NCI-H526 treated with DMSO at 0.1 percent for 48 hours (cell line): Measurements from ENCODE around the gene SERPINA1.
"Not testable (repeated sequence)": the region's sequence is repeated elsewhere in the genome, so short reads cannot be mapped to it uniquely, and the experiment has no call there.

Experiments used
- DNase-seq: peaks from one replicate; lab custom pipeline; 2025; lab: John Stamatoyannopoulos, UW

SERPINA1 gene

DNA sequence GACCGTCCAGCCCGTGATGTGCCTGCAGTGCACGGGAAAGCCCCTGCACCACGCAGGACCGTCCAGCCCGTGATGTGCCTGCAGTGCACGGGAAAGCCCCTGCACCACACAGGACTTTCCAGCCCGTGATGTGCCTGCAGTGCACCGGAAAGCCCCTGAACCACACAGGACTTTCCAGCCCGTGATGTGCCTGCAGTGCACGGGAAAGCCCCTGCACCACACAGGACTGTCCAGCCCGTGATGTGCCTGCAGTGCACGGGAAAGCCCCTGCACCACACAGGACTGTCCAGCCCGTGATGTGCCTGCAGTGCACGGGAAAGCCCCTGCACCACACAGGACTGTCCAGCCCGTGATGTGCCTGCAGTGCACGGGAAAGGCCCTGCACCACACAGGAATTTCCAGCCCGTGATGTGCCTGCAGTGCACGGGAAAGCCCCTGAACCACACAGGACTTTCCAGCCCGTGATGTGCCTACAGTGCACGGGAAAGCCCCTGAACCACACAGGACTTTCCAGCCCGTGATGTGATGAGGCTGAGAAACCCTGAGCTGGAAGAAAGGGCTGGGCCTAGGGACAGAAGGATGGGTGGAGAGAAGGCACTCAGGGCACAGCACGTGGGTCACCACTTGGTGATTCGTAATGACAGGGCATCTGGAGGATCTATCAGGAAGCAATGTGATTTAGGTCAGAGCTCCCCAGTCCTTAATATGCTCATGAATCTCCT is 42.2 kb downstream of the SERPINA1 start:
- DNase-seq: not testable (repeated sequence)

DNA sequence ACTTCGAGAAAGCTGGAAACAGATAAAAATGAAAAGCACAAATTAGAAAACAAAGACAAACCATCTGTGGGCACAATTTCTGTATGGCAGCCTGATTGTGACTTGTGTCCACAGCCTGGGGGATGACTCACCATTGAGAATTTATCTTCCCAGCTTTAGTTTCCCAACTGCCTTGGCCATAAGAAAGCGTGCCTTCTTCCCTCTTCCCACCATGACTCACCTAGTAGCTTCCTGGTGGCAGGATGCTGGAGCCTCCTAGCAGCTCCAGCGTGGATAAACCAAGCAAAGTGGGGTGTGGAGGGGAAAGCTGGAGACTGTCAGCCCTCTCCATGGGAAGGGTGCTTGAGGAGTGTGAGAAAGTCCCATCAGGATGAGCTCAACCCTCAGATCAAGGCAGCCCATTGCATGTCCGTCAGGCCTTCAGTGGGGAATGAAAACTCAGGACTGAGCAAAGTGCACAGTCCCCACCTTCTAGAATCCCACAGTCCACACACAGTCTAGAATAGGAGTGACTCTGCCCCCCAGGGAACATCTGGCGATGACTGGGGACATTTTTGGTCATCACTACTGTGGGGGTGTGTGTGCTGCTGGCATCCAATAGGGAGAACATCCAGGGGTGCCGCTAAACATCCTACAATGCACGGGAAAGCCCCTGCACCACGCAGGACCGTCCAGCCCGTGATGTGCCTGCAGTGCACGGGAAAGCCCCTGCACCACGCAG is 42.9 kb downstream of the SERPINA1 start:
- DNase-seq: no peak

DNA sequence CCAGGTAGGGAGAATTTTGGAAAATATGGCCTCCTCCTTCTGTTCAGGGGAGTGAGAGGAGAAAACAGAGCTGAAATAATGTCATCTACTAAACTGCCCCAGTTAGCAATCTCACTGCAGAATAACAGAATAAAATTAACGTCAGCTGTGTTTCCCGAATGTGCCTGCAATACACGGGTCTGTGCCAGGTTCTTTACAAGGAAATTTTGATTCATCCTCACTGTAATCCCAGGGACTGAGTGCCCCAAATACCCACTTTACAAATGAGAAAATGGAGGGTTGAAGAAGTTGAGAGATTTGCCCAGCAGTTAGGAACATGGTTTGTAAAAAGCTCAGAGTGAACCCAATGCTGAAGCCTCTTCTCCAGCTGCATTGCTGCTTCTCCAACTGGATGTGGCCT is 44.0 kb downstream of the SERPINA1 start:
- no peak for DNase-seq

- no peak for DNase-seq
These were observed 45.0 kb downstream of the SERPINA1 start for GRCh38 chr14:94343238-94344005.

DNA sequence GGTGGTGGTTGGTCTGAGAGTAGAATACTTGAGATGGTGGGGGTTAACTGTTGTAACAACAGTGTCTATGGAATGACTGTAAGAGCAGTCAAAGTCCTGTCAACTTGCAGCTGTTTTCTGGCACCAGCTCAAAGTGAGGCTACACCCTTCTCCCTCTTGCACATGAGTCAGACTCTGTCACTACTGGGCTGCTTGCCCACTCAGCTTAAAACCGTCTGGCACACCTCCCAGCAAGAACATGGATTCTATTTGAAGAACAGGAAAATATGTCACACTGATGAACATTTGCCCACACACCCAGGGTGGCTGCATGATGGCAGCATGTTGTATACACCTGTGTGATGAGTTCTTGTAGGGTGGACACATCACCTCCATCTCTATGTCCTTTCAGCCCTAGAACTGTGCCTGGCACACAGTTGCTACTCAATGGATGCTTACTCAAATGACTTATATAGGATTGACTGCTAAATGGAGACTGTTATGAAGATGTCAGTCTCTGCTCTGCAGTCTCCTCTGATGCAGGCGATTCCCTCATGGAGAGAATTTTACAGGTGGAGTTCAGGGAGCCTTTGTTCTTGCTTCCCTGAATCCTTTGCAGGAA is 46.0 kb downstream of the SERPINA1 start:
- DNase-seq: no peak

DNA sequence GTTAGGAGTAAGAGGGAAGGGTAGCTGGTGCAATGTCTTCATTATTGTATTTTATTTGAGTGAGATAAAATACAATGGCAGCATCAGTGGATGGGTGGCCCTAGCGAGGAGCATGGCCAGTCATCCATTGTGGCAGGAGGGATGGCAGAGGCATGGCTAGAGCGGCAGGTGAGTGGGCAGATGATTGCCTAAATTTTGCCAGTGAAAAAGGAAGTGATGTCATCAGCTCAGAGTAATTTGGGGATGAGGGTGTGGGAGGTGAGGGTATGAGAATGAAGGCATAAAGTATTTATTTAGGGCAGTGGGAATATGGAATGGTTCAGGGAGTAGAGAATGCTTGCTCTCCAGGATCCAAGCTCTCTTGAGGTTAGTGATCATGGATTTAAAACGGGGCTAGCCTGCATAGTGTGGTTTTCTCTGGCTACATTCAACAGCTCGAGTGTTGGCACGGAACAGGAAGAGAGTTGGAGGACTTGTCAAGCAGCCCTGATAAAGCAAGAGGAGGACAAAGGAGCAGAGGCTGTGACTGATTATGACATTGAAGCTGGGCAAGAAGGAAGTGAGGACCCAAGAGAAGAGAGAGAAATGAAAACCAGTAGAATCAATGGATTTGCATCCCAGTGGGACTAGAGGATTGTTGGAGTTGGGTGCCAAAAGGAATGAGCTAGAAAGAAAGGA is 46.6 kb downstream of the SERPINA1 start:
- no peak for DNase-seq

- no peak for DNase-seq
These were observed 47.9 kb downstream of the SERPINA1 start for GRCh38 chr14:94340533-94340932.

DNA sequence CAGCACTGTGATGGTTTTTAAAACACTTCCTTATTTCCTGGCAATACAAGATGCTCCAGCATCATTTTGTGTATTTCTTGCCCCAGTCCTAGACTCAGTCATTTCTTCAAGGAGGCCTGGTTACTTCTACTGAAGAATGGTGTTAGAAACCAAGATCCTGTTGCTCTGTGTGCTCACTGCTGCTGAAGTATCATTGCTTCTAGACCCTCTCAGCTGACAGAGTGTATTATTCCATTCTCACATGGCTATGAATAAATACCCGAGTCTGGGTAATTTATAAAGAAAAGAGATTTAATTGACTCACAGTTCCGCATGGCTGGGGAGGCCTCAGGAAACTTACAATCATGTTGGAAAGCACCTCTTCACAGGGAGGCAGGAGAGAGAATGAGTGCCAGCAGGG is 50.4 kb downstream of the SERPINA1 start:
- no peak for DNase-seq

DNA sequence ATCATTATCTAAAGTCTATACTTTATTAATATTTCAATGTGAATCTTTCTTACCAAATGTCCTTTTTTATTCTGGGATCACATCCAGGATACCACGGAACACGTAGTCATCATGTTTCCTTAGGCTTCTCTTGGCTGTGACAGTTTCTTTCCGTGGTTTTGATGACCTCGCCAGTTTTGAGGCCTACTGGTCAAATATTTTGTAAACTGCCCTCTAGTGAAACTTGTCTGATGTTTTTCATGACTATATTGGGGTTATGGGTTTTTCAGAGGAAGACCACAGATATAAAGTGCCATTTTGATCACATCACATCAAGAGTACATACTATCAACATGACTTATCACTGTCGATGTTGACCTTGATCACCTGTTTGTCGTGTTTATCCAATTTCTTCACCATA is 51.1 kb downstream of the SERPINA1 start:
- no peak for DNase-seq

GRCh38 chr14:94334872-94335271 is 53.5 kb downstream of the SERPINA1 start:
- DNase-seq: no peak

DNA sequence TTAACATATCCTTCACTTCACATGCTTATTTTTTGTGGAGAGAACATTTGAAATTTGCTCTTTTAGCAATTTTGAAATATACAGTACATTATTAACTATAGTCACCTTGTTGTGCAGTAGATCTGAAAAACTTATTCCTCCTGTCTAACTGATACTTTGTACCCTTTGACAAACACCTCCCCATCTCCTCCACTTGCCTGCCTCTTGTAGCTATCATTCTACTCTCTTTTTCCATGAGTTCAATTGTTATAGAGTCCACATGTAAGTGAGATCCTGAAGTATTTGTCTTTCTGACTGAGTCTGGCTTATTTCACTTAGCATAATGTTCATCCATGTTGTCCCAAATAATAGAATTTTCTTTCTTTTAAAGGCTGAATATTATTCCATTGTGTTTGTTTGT is 55.8 kb downstream of the SERPINA1 start:
- no peak for DNase-seq

GRCh38 chr14:94332063-94332583 is 56.3 kb downstream of the SERPINA1 start:
- no peak for DNase-seq

GRCh38 chr14:94331462-94331861 is 56.9 kb downstream of the SERPINA1 start:
- DNase-seq: no peak

GRCh38 chr14:94330857-94331256 is 57.5 kb downstream of the SERPINA1 start:
- no peak for DNase-seq

DNA sequence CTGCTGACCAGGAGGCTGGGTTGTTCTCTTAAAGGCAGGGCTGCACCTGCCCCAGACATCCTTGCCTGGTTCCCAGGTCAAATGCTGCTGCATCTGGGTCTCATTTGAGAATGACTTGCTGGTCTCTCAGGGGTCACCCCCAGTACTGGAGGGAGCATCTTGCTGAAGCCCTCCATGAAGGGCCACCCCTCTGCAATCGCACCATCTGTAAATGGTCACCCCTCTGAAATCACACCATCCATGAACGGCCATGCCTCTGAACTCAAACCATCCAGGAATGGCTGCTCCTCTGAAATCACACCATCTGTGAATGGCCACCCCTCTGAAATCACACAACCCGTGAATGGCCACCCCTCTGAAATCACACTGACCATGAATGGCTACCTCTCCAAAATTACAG is 58.0 kb downstream of the SERPINA1 start:
- no peak for DNase-seq

GRCh38 chr14:94329857-94330256 is 58.5 kb downstream of the SERPINA1 start:
- DNase-seq: no peak

DNA sequence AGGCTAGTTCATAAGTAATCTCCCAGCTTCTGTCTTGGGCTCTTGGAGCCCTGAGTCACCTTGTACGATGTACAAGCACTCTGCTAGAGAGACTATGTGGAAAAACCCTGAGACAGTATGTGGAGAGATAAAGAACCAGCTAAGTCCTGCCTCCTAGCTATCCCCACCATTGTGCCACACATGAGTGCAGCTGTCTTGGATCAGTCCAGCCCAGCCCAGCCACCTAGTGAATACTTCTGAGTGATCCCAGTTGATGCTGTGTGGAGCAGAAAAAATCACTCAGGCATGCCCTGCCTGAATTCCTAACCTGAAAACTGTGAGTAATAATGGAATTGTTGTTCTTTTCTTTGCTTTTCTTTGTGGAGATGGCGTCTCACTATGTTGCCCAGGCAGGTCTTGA is 60.2 kb downstream of the SERPINA1 start:
- no peak for DNase-seq
